Breast epithelium (tissue), 4 donors: ENCODE data around the gene SNTG2. TPM values are rescaled to one million over a fixed set of nuclear protein-coding genes. Genes with fewer than 3 reads are reported as not detected.

Source experiments
- DNase-seq, 2 donors: peaks; one replicate each; pipeline ENCODE4 v3.0.0-alpha.2; 2019; ENCODE audit warnings: low spot score in 2 of 2
- H3K27ac ChIP-seq, 2 donors: fragments of 200-600 bp; sonication (generic) in 1 of 2; one replicate each; pipeline ENCODE4 v1.5.1; 2016 to 2019; ENCODE audit warnings: mild to moderate bottlenecking in 1 of 2
- H3K27me3 ChIP-seq, 2 donors: fragments of 200-600 bp; sonication (generic) in 1 of 2; one replicate each; pipeline versions ENCODE4 v1.5.1 to v1.6.0; 2017 to 2019; ENCODE audit warnings: control low read depth in 1 of 2, mild to moderate bottlenecking in 1 of 2
- H3K36me3 ChIP-seq: fragments of 200-600 bp; one replicate; pipeline ENCODE4 v1.5.1; 2019
- H3K4me1 ChIP-seq, 2 donors: fragments of 200-600 bp; sonication (generic); one replicate each; pipeline ENCODE4 v1.5.1; 2016 to 2019; ENCODE audit warnings: control low read depth in 1 of 2
- H3K4me3 ChIP-seq, 3 donors: fragments of 200-600 bp; sonication (generic); 1 replicate in 2 of 3; 2 replicates in 1 of 3; pipeline ENCODE4 v1.5.1; 2016 to 2019; ENCODE audit warnings: mild to moderate bottlenecking in 3 of 3, moderate library complexity in 2 of 3
- H3K9me3 ChIP-seq, 2 donors: fragments of 200-600 bp; sonication (generic) in 1 of 2; one replicate each; pipeline ENCODE4 v1.5.1; 2016 to 2019; ENCODE audit warnings: control low read depth in 1 of 2
- POLR2A ChIP-seq: fragments of 450-650 bp; IDR thresholded peaks from one replicate; pipeline ENCODE4 v1.6.1; 2016; ENCODE audit warnings: antibody characterized with exemption, mild to moderate bottlenecking, moderate library complexity
- POLR2AphosphoS5 ChIP-seq, 3 donors: sonication (generic); formaldehyde crosslinking; IDR thresholded peaks; one replicate each; pipeline ENCODE4 v1.6.1; 2017; ENCODE audit warnings: antibody characterized with exemption in 3 of 3
- intact Hi-C: fragments of 100-400 bp; cut with DNase I; formaldehyde crosslinking; loops from one replicate; pipeline ENCODE4 v1.15.1; 2023; ENCODE audit warnings: low total_unique reads
- total RNA-seq, 3 donors: library from RNA; depleted of rRNA; stranded (reverse); fragments of >200 nt; gene quantifications; one replicate each; pipeline ENCODE4 v1.1.0, GENCODE V29; 2016
- TF ChIP-seq, protein P1 (sequence below), 3 donors: fragments of 450-650 bp; IDR thresholded peaks; one replicate each; pipeline ENCODE4 v1.5.1; 2016 to 2017; ENCODE audit warnings: antibody characterized with exemption in 3 of 3, mild to moderate bottlenecking in 3 of 3, moderate library complexity in 3 of 3

SNTG2 gene
- total RNA-seq, 3 donors from 2014 or later: 4.6 to 7.4 (median 6.0) TPM

DNA sequence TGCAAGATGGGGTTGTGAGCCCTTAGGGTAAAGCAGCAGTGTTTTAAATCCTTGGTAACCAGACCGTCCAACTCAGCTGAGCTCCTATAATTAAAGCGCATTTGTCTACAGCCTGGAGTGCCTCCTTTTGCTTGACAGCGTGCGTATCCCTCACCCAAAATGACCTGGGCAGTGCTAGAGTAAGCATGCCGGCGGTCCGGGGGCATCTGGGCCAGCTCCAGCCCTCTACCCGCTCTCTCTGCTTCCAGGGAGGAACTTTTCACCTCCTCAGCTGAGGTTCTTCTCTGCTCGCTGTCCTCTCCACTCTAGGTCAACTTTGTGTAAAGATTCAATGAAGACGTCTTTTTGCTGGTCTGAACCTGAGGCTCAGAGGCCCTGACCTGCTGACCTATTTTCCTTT lies 360.2 kb downstream of the SNTG2 start:
- H3K27ac ChIP-seq: no peak overlapping the region
- intact Hi-C loops: no loop called here
- TF ChIP-seq, protein P1, sequence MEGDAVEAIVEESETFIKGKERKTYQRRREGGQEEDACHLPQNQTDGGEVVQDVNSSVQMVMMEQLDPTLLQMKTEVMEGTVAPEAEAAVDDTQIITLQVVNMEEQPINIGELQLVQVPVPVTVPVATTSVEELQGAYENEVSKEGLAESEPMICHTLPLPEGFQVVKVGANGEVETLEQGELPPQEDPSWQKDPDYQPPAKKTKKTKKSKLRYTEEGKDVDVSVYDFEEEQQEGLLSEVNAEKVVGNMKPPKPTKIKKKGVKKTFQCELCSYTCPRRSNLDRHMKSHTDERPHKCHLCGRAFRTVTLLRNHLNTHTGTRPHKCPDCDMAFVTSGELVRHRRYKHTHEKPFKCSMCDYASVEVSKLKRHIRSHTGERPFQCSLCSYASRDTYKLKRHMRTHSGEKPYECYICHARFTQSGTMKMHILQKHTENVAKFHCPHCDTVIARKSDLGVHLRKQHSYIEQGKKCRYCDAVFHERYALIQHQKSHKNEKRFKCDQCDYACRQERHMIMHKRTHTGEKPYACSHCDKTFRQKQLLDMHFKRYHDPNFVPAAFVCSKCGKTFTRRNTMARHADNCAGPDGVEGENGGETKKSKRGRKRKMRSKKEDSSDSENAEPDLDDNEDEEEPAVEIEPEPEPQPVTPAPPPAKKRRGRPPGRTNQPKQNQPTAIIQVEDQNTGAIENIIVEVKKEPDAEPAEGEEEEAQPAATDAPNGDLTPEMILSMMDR (IDR thresholded peaks at IDR 0.05): no peak
- TF ChIP-seq POLR2A (no peak), POLR2AphosphoS5 (IDR thresholded peaks at IDR 0.05) (no peak)
- H3K36me3 ChIP-seq: no peaks in the 10 kb centered on the region
- H3K9me3 ChIP-seq: no peaks in the 10 kb centered on the region
- H3K4me1 ChIP-seq: no peaks in the 10 kb centered on the region
- no peak overlapping the region for H3K4me3 ChIP-seq
- DNase-seq: no peak
- H3K27me3 ChIP-seq: no peaks in the 10 kb centered on the region

DNA sequence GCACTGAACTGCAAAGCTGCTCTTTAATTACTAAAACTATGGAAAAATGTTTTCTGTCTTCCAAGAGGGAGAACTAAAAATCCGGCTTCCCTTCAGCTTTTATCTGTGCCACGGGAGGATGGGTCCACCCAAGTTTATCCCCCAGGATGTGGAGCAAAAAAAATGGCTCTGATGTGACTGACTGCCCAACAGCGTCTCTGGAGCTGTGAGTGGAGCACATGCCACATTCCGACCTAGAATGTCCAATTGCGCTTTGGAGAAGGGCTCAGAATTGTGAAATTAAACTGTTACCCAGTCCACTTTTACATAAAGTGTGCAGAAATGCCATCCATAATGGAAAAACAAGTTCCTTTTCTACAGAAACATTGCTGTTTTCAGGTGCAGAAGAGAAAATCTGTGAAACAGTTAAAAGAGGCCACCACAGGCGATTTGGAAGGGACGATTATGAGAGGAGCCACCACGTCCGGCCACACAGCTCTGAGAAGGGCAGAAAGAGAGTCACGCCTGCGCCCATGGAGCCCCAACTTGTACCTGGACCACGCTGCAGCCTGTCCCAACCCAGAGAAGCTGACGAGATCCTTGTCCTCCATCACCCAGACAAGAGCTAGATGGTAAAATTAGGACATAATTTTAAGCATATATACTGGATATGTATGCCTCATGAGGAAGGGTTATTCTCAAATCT lies 362.7 kb downstream of the SNTG2 start:
- no peak for DNase-seq
- Histone ChIP-seq H3K4me1 (no peaks in the 10 kb centered on the region), H3K36me3 (no peaks in the 10 kb centered on the region), H3K4me3 (no peak overlapping the region), H3K9me3 (no peaks in the 10 kb centered on the region), H3K27me3 (no peaks in the 10 kb centered on the region), H3K27ac (no peak overlapping the region)
- intact Hi-C loops: no loop called here
- TF ChIP-seq POLR2A: no peak

- Histone ChIP-seq H3K36me3 (no peaks in the 10 kb centered on the region), H3K27me3 (no peaks in the 10 kb centered on the region), H3K4me1 (no peaks in the 10 kb centered on the region), H3K27ac (no peak overlapping the region), H3K4me3 (no peak overlapping the region), H3K9me3 (no peaks in the 10 kb centered on the region)
- intact Hi-C loops: no loop called here
- no peak for DNase-seq
- TF ChIP-seq POLR2A (no peak), POLR2AphosphoS5 (IDR thresholded peaks at IDR 0.05) (no peak)
- TF ChIP-seq, protein P1 (IDR thresholded peaks at IDR 0.05): no peak
Observed at GRCh38 chr2:1314254-1314653, 363.6 kb downstream of the SNTG2 start.

DNA sequence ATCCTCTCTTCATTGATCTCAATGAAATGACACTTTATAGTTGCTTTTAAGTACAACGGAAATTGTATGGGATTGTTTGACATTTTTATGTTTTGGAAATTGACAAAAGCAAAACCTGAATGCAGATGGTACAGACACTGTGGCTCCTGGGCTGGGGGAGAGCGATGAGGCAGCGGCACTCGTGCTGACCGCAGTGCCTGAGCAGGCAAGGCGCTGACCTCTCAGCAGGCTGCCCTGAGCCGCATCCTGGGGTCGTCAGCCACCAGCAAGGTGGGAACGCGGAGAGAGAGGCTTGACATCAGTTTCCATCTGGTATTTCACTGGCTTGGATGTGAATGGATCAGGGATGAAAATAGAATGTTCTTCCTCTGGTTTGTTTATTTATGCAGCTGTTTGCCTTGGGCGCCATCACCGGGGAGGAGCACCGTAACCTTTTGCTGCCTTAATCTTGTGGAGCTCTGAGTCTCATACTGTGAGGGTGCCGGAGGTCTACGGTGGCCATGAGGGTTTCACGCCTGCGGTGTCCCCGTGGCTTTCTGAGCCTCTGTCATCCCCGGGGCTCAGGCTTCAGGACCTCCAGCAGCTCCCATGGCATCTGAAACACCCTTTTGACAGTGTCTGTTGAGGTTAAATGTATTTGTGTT lies 367.8 kb downstream of the SNTG2 start:
- Histone ChIP-seq H3K4me3 (no peak overlapping the region), H3K36me3 (no peaks in the 10 kb centered on the region), H3K27ac (no peak overlapping the region), H3K9me3 (no peaks in the 10 kb centered on the region), H3K4me1 (no peaks in the 10 kb centered on the region), H3K27me3 (no peaks in the 10 kb centered on the region)
- TF ChIP-seq POLR2A (no peak), POLR2AphosphoS5 (IDR thresholded peaks at IDR 0.05) (no peak)
- TF ChIP-seq, protein P1 (IDR thresholded peaks at IDR 0.05): no peak
- DNase-seq: no peak
- intact Hi-C loops: no loop called here

DNA sequence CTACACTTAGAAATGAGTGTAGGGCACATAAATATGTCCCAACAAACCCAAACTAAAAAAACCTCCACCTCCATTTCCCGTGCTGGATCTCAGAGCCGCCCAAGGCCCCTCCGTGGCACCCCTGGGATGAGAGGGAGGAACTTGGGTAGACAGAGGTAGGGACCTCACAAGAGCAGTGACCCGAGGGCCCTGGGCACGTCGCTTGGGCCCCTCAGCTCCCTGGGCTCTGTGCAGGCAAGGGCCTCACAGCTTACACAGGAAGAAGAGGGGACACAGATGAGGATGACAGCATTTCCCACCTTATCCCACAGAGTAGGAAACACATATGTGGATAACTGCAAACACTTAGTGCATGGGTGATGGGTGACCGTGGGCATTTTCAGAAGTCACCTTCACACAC lies 368.7 kb downstream of the SNTG2 start:
- no peaks in the 10 kb centered on the region for H3K9me3 ChIP-seq
- intact Hi-C loops: no loop called here
- no peaks in the 10 kb centered on the region for H3K4me1 ChIP-seq
- H3K36me3 ChIP-seq: no peaks in the 10 kb centered on the region
- no peak overlapping the region for H3K27ac ChIP-seq
- TF ChIP-seq, protein P1 (IDR thresholded peaks at IDR 0.05): no peak
- H3K27me3 ChIP-seq: no peaks in the 10 kb centered on the region
- no peak overlapping the region for H3K4me3 ChIP-seq
- DNase-seq: no peak
